Neural cell (in vitro differentiated cells): ENCODE results near the gene CDC42SE1. TPM values are rescaled to one million over a fixed set of nuclear protein-coding genes. Genes with fewer than 3 reads are reported as not detected.
A peak's percentile ranks its signal among the peaks of the same experiment; 100 is the strongest.

Experiments
- H2AFZ ChIP-seq: fragments of 200-600, 300-800 bp; sonication (generic), shearing (Covaris generic); 2 replicates; pipeline ENCODE4 v1.6.0; 2014; ENCODE audit warnings: low read depth, mild to moderate bottlenecking, antibody characterized with exemption, low read length, moderate library complexity
- H3F3A ChIP-seq: fragments of 200-600 bp; shearing (Covaris generic); 2 replicates; pipeline ENCODE4 v1.6.1; 2016; ENCODE audit warnings: mild to moderate bottlenecking, moderate library complexity, mixed read lengths, antibody characterized with exemption, low read length; ENCODE audit not compliant: insufficient read depth, poor library complexity, severe bottlenecking
- H3K27ac ChIP-seq: fragments of 200-600, 300-800 bp; sonication (generic), shearing (Covaris generic); 2 replicates; pipeline ENCODE4 v1.5.1; 2014; ENCODE audit warnings: mild to moderate bottlenecking, low read length, moderate library complexity
- H3K27me3 ChIP-seq: fragments of 300-800, 200-600 bp; sonication (generic), shearing (Covaris generic); 2 replicates; pipeline ENCODE4 v1.6.0; 2014; ENCODE audit warnings: mild to moderate bottlenecking, low read depth, low read length, moderate library complexity; ENCODE audit not compliant: insufficient read depth
- H3K36me3 ChIP-seq: fragments of 300-800, 200-600 bp; sonication (generic), shearing (Covaris generic); 2 replicates; pipeline ENCODE4 v1.5.1; 2014; ENCODE audit warnings: mild to moderate bottlenecking, antibody characterized with exemption, low read length, moderate library complexity; ENCODE audit not compliant: insufficient read depth
- H3K4me2 ChIP-seq: fragments of 300-800, 200-600 bp; sonication (generic), shearing (Covaris generic); 2 replicates; pipeline ENCODE4 v1.6.0; 2014; ENCODE audit warnings: mild to moderate bottlenecking, low read length
- H3K4me3 ChIP-seq: fragments of 300-800, 200-600 bp; sonication (generic), shearing (Covaris generic); 2 replicates; pipeline ENCODE4 v1.5.1; 2014; ENCODE audit warnings: mild to moderate bottlenecking, low read length, moderate library complexity
- H3K79me2 ChIP-seq: fragments of 200-600 bp; shearing (Covaris generic); replicated peaks from 2 replicates; pipeline ENCODE4 v1.6.0; 2014; ENCODE audit warnings: mild to moderate bottlenecking, low read length, moderate library complexity; ENCODE audit not compliant: insufficient read depth
- H3K9ac ChIP-seq: fragments of 300-800, 200-600 bp; sonication (generic), shearing (Covaris generic); 2 replicates; pipeline ENCODE4 v1.6.1; 2016; ENCODE audit warnings: mild to moderate bottlenecking, low read length, mixed read lengths
- H3K9me2 ChIP-seq: fragments of 200-600 bp; shearing (Covaris generic); 2 replicates; pipeline ENCODE4 v1.6.1; 2016; ENCODE audit warnings: mild to moderate bottlenecking, low read length, mixed read lengths; ENCODE audit not compliant: insufficient read depth
- H3K9me3 ChIP-seq: fragments of 200-600, 300-800 bp; sonication (generic), shearing (Covaris generic); 2 replicates; pipeline ENCODE4 v1.6.1; 2016; ENCODE audit warnings: mild to moderate bottlenecking, mixed run types, low read length, moderate library complexity, mixed read lengths
- H4K20me1 ChIP-seq: fragments of 200-600 bp; shearing (Covaris generic); 2 replicates; pipeline ENCODE4 v1.6.1; 2016; ENCODE audit warnings: mild to moderate bottlenecking, mixed run types; ENCODE audit not compliant: insufficient read depth
- EP300 ChIP-seq: fragments of 450-650 bp; conservative IDR thresholded peaks from 2 replicates; pipeline ENCODE4 v1.6.1; 2014; ENCODE audit warnings: antibody characterized with exemption, mild to moderate bottlenecking, moderate library complexity; ENCODE audit not compliant: poor library complexity, severe bottlenecking
- EZH2 ChIP-seq: fragments of 200-600, 300-800 bp; shearing (Covaris generic), sonication (generic); IDR thresholded peaks from 2 replicates; pipeline ENCODE4 v1.6.1; 2014; ENCODE audit warnings: antibody characterized with exemption, low read length, borderline replicate concordance, mild to moderate bottlenecking; ENCODE audit not compliant: insufficient read depth, poor library complexity, severe bottlenecking
- MXI1 ChIP-seq: fragments of 450-650 bp; conservative IDR thresholded peaks from 2 replicates; pipeline ENCODE4 v1.6.1; 2014; ENCODE audit warnings: antibody characterized with exemption, mild to moderate bottlenecking; ENCODE audit not compliant: poor library complexity, severe bottlenecking
- POLR2AphosphoS5 ChIP-seq: IDR thresholded peaks from 2 replicates; pipeline ENCODE4 v1.6.1; 2012
- RAD21 ChIP-seq: fragments of 450-650 bp; conservative IDR thresholded peaks from 2 replicates; pipeline ENCODE4 v1.6.1; 2014; ENCODE audit warnings: antibody characterized with exemption, mild to moderate bottlenecking, moderate library complexity
- SMC3 ChIP-seq: fragments of 450-650 bp; conservative IDR thresholded peaks from 2 replicates; pipeline ENCODE4 v1.6.1; 2014; ENCODE audit warnings: antibody characterized with exemption, mild to moderate bottlenecking, moderate library complexity; ENCODE audit not compliant: poor library complexity
- TAF1 ChIP-seq: IDR thresholded peaks from 2 replicates; pipeline ENCODE4 v1.6.1; 2012; ENCODE audit warnings: low read depth
- polyA plus RNA-seq: library from polyadenylated mRNA; depleted of rRNA; stranded (reverse); fragments of >200 nt; gene quantifications from 2 replicates; pipeline ENCODE4 v1.2.3, GENCODE V29; 2014
- TF ChIP-seq, protein P1 (sequence below): IDR thresholded peaks from 2 replicates; pipeline ENCODE4 v1.6.1; 2012; ENCODE audit warnings: borderline replicate concordance
- TF ChIP-seq, protein P2 (sequence below): fragments of 450-650 bp; IDR thresholded peaks from 2 replicates; pipeline ENCODE4 v1.5.1; 2014; ENCODE audit warnings: antibody characterized with exemption, mild to moderate bottlenecking, moderate library complexity; ENCODE audit not compliant: poor library complexity, severe bottlenecking

Gene CDC42SE1
- polyA plus RNA-seq, 1 donor from 2014 or later, result 102 TPM

DNA sequence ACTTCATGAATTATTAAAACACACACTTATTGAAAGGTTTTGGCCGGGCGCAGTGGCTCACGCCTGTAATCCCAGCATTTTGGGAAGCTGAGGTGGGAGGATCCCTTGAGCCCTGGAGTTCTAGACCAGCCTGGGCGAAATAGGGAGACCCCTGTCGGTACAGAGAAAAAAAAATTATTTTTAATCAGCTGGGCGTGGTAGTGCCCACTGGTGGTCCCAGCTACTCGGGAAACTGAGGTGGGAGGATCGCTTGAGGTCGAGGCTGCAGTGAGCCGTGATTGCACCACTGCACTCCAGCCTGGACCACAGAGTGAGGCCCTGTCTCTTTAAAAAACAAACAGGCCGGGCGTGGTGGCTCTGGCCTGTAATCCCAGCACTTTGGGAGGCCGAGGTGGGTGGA, 12.8 kb upstream of the CDC42SE1 start:
- Histone ChIP-seq H3K27ac (no peak overlapping the region), H4K20me1 (no peaks in the 10 kb centered on the region), H3F3A (no peaks in the 10 kb centered on the region), H3K9me2 (no peaks in the 10 kb centered on the region), H3K9ac (no peak overlapping the region), H3K9me3 (no peaks in the 10 kb centered on the region), H3K27me3 (no peaks in the 10 kb centered on the region), H3K79me2 (peaks cover 23% of the 10 kb centered on the region), H3K4me3 (no peak overlapping the region), H3K36me3 (no peaks in the 10 kb centered on the region), H2AFZ (no peak overlapping the region), H3K4me2 (no peak overlapping the region)
- TF ChIP-seq POLR2AphosphoS5, result no peak
- TF ChIP-seq EP300, result no peak
- no peak for TF ChIP-seq MXI1
- TF ChIP-seq RAD21, result no peak
- no peak for TF ChIP-seq SMC3
- TF ChIP-seq, protein P1, sequence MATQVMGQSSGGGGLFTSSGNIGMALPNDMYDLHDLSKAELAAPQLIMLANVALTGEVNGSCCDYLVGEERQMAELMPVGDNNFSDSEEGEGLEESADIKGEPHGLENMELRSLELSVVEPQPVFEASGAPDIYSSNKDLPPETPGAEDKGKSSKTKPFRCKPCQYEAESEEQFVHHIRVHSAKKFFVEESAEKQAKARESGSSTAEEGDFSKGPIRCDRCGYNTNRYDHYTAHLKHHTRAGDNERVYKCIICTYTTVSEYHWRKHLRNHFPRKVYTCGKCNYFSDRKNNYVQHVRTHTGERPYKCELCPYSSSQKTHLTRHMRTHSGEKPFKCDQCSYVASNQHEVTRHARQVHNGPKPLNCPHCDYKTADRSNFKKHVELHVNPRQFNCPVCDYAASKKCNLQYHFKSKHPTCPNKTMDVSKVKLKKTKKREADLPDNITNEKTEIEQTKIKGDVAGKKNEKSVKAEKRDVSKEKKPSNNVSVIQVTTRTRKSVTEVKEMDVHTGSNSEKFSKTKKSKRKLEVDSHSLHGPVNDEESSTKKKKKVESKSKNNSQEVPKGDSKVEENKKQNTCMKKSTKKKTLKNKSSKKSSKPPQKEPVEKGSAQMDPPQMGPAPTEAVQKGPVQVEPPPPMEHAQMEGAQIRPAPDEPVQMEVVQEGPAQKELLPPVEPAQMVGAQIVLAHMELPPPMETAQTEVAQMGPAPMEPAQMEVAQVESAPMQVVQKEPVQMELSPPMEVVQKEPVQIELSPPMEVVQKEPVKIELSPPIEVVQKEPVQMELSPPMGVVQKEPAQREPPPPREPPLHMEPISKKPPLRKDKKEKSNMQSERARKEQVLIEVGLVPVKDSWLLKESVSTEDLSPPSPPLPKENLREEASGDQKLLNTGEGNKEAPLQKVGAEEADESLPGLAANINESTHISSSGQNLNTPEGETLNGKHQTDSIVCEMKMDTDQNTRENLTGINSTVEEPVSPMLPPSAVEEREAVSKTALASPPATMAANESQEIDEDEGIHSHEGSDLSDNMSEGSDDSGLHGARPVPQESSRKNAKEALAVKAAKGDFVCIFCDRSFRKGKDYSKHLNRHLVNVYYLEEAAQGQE, result no peak
- TF ChIP-seq EZH2, result no peak
- TF ChIP-seq, protein P2, sequence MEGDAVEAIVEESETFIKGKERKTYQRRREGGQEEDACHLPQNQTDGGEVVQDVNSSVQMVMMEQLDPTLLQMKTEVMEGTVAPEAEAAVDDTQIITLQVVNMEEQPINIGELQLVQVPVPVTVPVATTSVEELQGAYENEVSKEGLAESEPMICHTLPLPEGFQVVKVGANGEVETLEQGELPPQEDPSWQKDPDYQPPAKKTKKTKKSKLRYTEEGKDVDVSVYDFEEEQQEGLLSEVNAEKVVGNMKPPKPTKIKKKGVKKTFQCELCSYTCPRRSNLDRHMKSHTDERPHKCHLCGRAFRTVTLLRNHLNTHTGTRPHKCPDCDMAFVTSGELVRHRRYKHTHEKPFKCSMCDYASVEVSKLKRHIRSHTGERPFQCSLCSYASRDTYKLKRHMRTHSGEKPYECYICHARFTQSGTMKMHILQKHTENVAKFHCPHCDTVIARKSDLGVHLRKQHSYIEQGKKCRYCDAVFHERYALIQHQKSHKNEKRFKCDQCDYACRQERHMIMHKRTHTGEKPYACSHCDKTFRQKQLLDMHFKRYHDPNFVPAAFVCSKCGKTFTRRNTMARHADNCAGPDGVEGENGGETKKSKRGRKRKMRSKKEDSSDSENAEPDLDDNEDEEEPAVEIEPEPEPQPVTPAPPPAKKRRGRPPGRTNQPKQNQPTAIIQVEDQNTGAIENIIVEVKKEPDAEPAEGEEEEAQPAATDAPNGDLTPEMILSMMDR, result no peak
- no peak for TF ChIP-seq TAF1

DNA sequence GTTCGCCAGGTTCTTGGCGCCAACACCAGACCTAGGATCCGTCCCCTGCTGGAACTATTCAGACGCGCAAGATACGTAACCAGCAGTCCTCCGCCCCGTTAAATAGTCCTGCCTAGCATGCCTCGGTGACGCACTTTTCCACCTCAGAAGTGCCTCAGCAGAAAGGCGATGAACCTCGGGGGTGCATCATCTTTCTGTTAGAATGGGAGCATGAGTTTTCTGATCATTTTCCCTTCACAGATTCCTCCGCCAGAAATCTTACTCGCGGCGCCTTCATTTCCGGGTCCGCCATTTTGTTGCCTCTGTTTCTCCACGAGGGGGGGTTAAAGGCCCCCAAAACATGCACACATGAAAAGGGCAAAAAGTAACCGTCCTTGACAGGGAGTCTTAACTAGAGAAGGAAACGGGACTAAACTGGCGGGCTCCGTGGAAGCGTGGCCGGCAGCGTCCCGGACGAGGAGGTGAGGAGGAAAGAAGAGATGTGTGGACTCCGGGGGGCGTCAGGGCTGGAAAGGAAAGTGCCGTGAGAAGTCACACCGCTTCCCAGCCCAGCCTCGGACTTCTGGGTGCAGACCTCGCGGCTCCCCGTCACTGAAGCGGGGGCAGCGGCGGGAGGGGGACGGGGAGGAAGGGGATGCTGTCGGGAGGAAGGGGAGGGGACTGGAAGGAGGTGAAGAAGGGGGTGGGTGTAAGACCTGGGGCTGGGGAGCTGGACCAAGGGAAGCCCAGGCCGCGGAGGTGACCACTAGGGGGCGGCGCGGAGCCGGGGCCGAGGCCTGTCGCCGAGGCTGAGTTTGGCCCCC, 11.3 kb upstream of the CDC42SE1 start, which contains the start of gene GABPB2:
TSS of gene GABPB2 (plus strand) at position 288 of the 803 bp plus-strand sequence. CDS start 17,429 bp downstream, outside the sequence.
- Histone ChIP-seq H3K27me3 (no peaks in the 10 kb centered on the region), H3F3A (no peaks in the 10 kb centered on the region), H3K4me2 (peak within 1 kb of the TSS; percentile 64), H3K4me3 (peak within 1 kb of the TSS; percentile 64), H3K9ac (peak within 1 kb of the TSS; percentile 63), H2AFZ (peak within 1 kb of the TSS; percentile 5), H4K20me1 (no peaks in the 10 kb centered on the region), H3K79me2 (peaks cover 38% of the 10 kb centered on the region), H3K36me3 (peaks cover 6% of the 10 kb centered on the region), H3K9me2 (no peaks in the 10 kb centered on the region), H3K27ac (peak within 1 kb of the TSS; percentile 71), H3K9me3 (no peaks in the 10 kb centered on the region)
- TF ChIP-seq TAF1 (no peak), MXI1 (peak; percentile 29), RAD21 (no peak), EZH2 (no peak), EP300 (no peak), SMC3 (peak; percentile 31), POLR2AphosphoS5 (no peak)
- TF ChIP-seq, protein P1, result no peak
- TF ChIP-seq, protein P2, result peak; percentile 34
